Karpas-422 (cell line): Measurements from ENCODE around the gene RSL1D1. TPM values are rescaled to one million over a fixed set of nuclear protein-coding genes. Genes with fewer than 3 reads are reported as not detected.
A peak's percentile ranks its signal among the peaks of the same experiment; 100 is the strongest.

Source experiments
- DNase-seq: peaks from one replicate; pipeline ENCODE4 v3.0.0-alpha.2; 2015
- H2AFZ ChIP-seq: fragments of 200-600 bp; sonication (generic); 2 replicates; pipeline ENCODE4 v1.6.1; 2014; ENCODE audit warnings: antibody characterized with exemption, low read length, mixed read lengths
- H3K27ac ChIP-seq: fragments of 200-600 bp; sonication (generic); 2 replicates; pipeline ENCODE4 v1.5.1; 2014; ENCODE audit warnings: mild to moderate bottlenecking, low read length, moderate library complexity
- H3K27me3 ChIP-seq: fragments of 200-600 bp; sonication (generic); 2 replicates; pipeline ENCODE4 v1.6.1; 2014; ENCODE audit warnings: low read length, mixed read lengths
- H3K36me3 ChIP-seq: fragments of 200-600 bp; sonication (generic); 2 replicates; pipeline ENCODE4 v1.6.1; 2014; ENCODE audit warnings: low read length, mixed read lengths; ENCODE audit not compliant: insufficient read depth
- H3K4me1 ChIP-seq: fragments of 200-600 bp; sonication (generic); 2 replicates; pipeline ENCODE4 v1.6.1; 2014; ENCODE audit warnings: mild to moderate bottlenecking, low read length, mixed read lengths
- H3K4me2 ChIP-seq: fragments of 200-600 bp; sonication (generic); 2 replicates; pipeline ENCODE4 v1.6.1; 2014; ENCODE audit warnings: low read length, low read depth, mild to moderate bottlenecking; ENCODE audit not compliant: poor library complexity, severe bottlenecking
- H3K4me3 ChIP-seq: fragments of 200-600 bp; sonication (generic); 2 replicates; pipeline ENCODE4 v1.5.1; 2014; ENCODE audit warnings: mild to moderate bottlenecking, antibody characterized with exemption, low read length, mixed read lengths
- H3K79me2 ChIP-seq: fragments of 200-600 bp; sonication (generic); 2 replicates; pipeline ENCODE4 v1.6.1; 2014; ENCODE audit warnings: mild to moderate bottlenecking, low read length, mixed read lengths
- H3K9ac ChIP-seq: fragments of 200-600 bp; sonication (generic); 2 replicates; pipeline ENCODE4 v1.6.0; 2014; ENCODE audit warnings: low read length
- H3K9me2 ChIP-seq: fragments of 200-600 bp; sonication (generic), shearing (Covaris generic); replicated peaks from 2 replicates; pipeline ENCODE4 v1.6.0; 2014; ENCODE audit warnings: mild to moderate bottlenecking, low read length, moderate library complexity; ENCODE audit not compliant: insufficient read depth
- H3K9me3 ChIP-seq: fragments of 300-700, 200-600 bp; sonication (generic); 2 replicates; pipeline ENCODE4 v1.6.1; 2014; ENCODE audit warnings: low read length, mixed read lengths
- H4K20me1 ChIP-seq: fragments of 200-600 bp; sonication (generic); 2 replicates; pipeline ENCODE4 v1.6.1; 2014; ENCODE audit warnings: mild to moderate bottlenecking, antibody characterized with exemption, low read length, low read depth; ENCODE audit not compliant: insufficient read depth
- total RNA-seq: library from RNA; depleted of rRNA; stranded (reverse); fragments of >200 nt; shearing (Covaris generic); gene quantifications from 2 replicates; pipeline ENCODE4 v1.2.3, GENCODE V29; 2014; ENCODE audit warnings: low replicate concordance

The RSL1D1 gene
- total RNA-seq, 1 experiment from 2014 or later = 171 TPM

DNA sequence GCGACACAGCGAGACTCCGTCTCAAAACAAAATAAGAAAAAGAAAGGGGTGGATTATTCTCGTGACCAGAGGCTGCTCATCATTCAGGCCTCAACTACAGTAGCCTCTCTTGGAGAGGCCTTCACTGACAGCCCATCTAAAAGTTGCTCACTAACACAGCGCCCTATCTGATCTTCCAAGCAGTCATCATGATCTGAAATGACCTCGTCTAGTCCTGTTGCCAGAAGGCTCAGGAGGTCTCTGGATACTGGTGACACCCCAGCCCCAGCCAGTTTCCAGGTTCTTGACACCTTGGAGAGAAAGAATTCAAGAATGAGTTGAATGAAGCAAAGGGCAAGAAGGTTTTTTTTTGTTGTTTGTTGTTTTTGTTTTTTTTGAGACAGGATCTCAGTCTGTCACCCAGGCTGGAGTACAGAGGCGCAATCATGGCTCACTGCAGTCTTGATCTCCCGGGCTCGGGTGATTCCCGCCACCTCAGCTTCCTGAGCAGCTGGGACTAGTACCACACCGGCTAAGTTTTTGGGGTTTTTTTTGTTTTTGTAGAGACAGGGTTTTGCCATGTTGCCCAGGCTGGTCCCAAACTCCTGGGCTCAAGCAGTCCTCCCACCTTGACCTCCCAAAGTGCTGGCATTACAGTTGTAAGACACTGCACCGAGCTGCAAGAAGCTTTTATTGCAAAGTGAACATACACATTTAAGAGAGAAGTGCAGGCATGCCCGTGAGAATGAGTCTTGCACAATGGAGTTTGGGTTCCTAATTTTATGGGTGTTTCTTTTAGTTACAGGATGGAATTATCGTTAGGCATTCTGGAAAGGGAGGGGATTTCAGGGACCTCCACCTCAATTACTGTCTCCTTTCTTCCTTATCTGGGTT, 51.6 kb downstream of the RSL1D1 start:
- H3K4me3 ChIP-seq = no peak overlapping the region
- no peak overlapping the region for H3K9ac ChIP-seq
- H4K20me1 ChIP-seq = peaks cover 6% of the 10 kb centered on the region
- H3K36me3 ChIP-seq = peaks cover 4% of the 10 kb centered on the region; the same call in 1 of the 2 replicates
- H3K9me2 ChIP-seq = no peaks in the 10 kb centered on the region
- H3K4me2 ChIP-seq = no peak overlapping the region
- no peak for DNase-seq
- no peaks in the 10 kb centered on the region for H3K9me3 ChIP-seq
- peaks cover 26% of the 10 kb centered on the region for H3K79me2 ChIP-seq
- H2AFZ ChIP-seq = no peak overlapping the region
- no peaks in the 10 kb centered on the region for H3K27me3 ChIP-seq
- peaks cover 29% of the 10 kb centered on the region for H3K4me1 ChIP-seq
- H3K27ac ChIP-seq = no peak overlapping the region

DNA sequence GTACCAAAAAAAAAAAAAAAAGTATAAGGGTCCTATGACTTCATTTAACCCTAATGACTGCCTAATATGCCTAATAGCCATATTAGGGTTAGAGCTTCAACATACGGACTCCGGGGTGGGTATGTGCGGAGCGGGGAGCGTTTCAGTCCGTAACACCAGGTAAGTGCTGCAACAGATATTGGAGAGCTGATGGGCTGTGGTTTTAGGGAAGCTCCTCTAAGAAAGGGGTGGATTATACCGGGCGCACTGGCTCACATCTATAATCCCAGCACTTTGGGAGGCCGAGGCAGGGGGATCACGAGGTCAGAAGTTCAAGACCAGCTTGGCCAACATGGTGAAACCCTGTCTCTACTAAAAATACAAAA, 52.3 kb downstream of the RSL1D1 start:
- Histone ChIP-seq H3K9me2 (no peaks in the 10 kb centered on the region), H3K4me3 (no peak overlapping the region), H2AFZ (no peak overlapping the region), H3K9ac (no peak overlapping the region), H3K4me2 (peak overlapping the region; percentile 96), H3K27me3 (no peaks in the 10 kb centered on the region), H3K79me2 (peaks cover 33% of the 10 kb centered on the region), H3K9me3 (no peaks in the 10 kb centered on the region), H3K4me1 (peaks cover 36% of the 10 kb centered on the region), H3K27ac (no peak overlapping the region), H3K36me3 (peaks cover 4% of the 10 kb centered on the region; the same call in 1 of the 2 replicates), H4K20me1 (peaks cover 6% of the 10 kb centered on the region)
- DNase-seq = no peak

DNA sequence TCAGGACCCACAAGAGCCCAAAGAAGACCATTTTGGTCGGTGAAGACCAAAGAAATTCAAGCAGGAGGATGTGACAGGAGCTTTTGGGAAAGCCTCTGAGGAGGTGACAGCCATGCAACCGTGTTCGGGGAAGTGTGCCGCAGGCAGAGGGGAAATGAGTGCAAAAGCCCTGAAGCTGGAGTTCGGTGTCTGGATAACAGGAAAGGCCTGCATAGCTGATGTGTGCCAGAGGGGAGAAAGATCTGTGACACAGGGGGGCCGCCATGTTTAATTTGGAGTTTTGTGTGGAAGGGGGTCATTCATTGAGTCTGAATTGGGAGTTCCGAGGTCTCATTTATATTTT, 53.4 kb downstream of the RSL1D1 start:
- Histone ChIP-seq H3K9me3 (no peaks in the 10 kb centered on the region), H3K4me2 (peak overlapping the region; percentile 96), H3K36me3 (peaks cover 4% of the 10 kb centered on the region; the same call in 1 of the 2 replicates), H3K4me3 (peak overlapping the region; percentile 84), H3K4me1 (peaks cover 43% of the 10 kb centered on the region), H3K9ac (peak overlapping the region; percentile 83), H4K20me1 (peaks cover 6% of the 10 kb centered on the region), H3K27ac (peak overlapping the region; percentile 52), H3K79me2 (peaks cover 44% of the 10 kb centered on the region), H3K9me2 (no peaks in the 10 kb centered on the region), H2AFZ (peak overlapping the region; percentile 45; the same call in 1 of the 2 replicates), H3K27me3 (no peaks in the 10 kb centered on the region)
- DNase-seq = peak; percentile 70

DNA sequence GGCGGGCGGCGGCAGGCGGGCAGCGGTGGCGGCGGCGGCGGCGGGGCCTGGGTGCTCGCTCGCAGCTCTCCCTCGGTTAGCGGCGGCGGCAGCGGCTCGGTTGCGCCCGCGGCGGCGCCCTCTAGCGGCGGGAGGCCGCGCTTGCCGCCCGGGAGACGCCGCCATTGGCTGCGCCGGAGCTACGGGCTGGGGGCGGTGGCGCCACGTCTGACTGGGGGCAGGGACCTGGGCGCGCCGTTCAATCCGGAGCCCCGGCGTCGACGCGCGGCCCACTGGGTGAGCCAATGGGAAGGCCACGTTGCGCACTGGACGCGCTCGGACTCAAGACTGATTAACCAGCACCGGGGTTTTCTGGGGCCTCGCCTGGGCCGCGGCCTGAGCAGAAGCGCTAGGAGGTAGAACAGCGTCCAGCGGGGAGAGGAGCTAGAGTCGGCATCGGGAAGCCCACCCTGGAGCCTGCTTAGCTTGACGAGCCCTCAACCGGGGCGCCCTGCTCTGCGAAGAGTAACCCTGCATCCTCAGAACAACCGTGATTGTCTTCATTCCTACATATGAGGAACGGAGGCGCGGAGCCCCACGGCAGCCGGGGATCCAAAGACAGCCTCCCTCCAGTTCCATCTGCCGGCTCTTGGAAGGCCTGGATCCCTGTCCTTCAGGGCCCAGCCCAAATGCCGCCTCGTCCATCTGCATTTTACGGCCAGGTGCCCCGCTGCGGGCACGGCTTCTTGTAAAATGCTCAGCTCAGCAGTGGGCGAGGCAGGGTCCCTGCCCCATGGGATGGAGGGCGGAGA, 54.0 kb downstream of the RSL1D1 start, which contains the start of gene ZC3H7A:
Gene ZC3H7A (minus strand): TSS at position 93 of the 791 bp plus-strand sequence. CDS start 14,904 bp downstream, outside the sequence.
- peaks cover 8% of the 10 kb centered on the region; the same call in 1 of the 2 replicates for H3K36me3 ChIP-seq
- H3K27me3 ChIP-seq = no peaks in the 10 kb centered on the region
- H3K27ac ChIP-seq = peak within 1 kb of the TSS; percentile 91
- peak within 1 kb of the TSS; percentile 95 for H3K9ac ChIP-seq
- DNase-seq = peak; percentile 98
- H2AFZ ChIP-seq = peak within 1 kb of the TSS; percentile 45; the same call in 1 of the 2 replicates
- H3K4me2 ChIP-seq = peak within 1 kb of the TSS; percentile 96
- peaks cover 50% of the 10 kb centered on the region for H3K79me2 ChIP-seq
- H3K4me1 ChIP-seq = peaks cover 48% of the 10 kb centered on the region
- no peaks in the 10 kb centered on the region for H3K9me2 ChIP-seq
- peaks cover 10% of the 10 kb centered on the region for H4K20me1 ChIP-seq
- no peaks in the 10 kb centered on the region for H3K9me3 ChIP-seq
- peak within 1 kb of the TSS; percentile 94 for H3K4me3 ChIP-seq

DNA sequence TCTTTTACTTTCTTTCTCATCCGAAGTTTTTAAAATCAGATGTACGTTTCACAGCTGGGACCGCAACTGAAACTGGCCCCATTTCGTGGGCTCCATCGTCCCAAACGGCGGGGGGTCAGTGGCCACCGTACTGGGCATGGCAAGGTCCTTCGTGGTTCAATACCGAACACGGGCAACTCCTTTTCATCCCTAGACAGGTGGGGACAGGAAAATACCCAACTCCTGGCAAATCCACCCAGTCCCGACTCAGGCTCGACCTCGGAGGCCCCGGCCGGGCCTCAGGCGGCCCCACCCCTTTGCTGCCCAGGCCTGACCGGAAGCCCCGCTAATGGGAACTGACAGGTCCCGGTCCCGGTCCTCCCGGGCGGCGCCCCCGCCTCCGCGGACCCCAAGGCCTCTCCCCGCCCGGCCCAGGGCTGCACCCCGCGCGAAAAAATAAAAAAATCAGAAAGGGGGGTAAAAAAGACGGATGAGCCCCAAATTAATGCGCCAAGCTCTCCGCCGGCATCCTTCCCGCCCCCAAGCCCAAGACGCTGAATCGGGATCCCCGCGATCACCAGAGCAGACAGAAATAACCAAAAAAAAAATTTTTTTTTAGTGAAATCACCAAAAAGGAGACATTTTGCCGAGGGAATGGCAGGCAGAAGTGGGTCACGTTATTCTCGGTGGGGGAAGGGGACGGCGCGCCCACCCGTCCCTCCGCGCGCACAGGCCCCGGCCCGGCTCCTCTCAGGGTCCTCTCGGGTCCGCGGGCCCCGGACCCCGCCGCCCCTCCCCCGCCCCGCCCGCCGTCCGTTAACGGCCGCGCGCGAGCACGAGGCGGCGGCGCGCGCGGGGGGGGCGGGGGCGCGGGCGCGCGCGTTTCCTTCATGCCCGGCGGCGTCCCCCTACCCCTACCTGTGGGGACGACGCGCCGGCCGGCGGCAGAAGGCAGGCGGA, 54.8 kb downstream of the RSL1D1 start:
- Histone ChIP-seq H3K4me1 (peaks cover 56% of the 10 kb centered on the region), H3K9me3 (no peaks in the 10 kb centered on the region), H3K36me3 (peaks cover 10% of the 10 kb centered on the region; the same call in 1 of the 2 replicates), H2AFZ (no peak overlapping the region), H3K9ac (peak overlapping the region; percentile 95), H3K27me3 (no peaks in the 10 kb centered on the region), H3K27ac (peak overlapping the region; percentile 91), H3K9me2 (no peaks in the 10 kb centered on the region), H3K4me3 (peak overlapping the region; percentile 94), H3K4me2 (peak overlapping the region; percentile 91), H3K79me2 (peaks cover 58% of the 10 kb centered on the region), H4K20me1 (peaks cover 13% of the 10 kb centered on the region)
- DNase-seq = peak; percentile 65

DNA sequence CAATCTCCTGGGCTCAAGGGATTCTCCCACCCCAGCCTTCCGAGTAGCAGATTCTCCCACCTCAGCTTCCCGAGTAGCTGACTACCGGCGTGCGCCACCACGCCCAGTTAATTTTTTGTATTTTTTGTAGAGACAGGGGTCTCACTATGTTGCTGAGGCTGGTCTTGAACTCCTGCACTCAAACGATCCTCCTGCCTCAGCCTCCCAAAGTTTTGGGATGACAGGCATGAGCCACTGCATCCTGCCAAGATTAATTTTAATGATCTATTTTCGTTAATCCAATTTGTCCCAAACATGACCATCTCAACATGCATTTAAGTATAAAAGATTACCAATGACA, 55.5 kb downstream of the RSL1D1 start:
- Histone ChIP-seq H3K9me3 (no peaks in the 10 kb centered on the region), H3K9me2 (no peaks in the 10 kb centered on the region), H3K4me3 (peak overlapping the region; percentile 94), H3K4me2 (peak overlapping the region; percentile 91), H3K36me3 (peaks cover 10% of the 10 kb centered on the region; the same call in 1 of the 2 replicates), H4K20me1 (peaks cover 18% of the 10 kb centered on the region), H3K27me3 (no peaks in the 10 kb centered on the region), H2AFZ (no peak overlapping the region), H3K27ac (peak overlapping the region; percentile 91), H3K79me2 (peaks cover 65% of the 10 kb centered on the region), H3K9ac (peak overlapping the region; percentile 95), H3K4me1 (peaks cover 59% of the 10 kb centered on the region)
- DNase-seq = no peak

DNA sequence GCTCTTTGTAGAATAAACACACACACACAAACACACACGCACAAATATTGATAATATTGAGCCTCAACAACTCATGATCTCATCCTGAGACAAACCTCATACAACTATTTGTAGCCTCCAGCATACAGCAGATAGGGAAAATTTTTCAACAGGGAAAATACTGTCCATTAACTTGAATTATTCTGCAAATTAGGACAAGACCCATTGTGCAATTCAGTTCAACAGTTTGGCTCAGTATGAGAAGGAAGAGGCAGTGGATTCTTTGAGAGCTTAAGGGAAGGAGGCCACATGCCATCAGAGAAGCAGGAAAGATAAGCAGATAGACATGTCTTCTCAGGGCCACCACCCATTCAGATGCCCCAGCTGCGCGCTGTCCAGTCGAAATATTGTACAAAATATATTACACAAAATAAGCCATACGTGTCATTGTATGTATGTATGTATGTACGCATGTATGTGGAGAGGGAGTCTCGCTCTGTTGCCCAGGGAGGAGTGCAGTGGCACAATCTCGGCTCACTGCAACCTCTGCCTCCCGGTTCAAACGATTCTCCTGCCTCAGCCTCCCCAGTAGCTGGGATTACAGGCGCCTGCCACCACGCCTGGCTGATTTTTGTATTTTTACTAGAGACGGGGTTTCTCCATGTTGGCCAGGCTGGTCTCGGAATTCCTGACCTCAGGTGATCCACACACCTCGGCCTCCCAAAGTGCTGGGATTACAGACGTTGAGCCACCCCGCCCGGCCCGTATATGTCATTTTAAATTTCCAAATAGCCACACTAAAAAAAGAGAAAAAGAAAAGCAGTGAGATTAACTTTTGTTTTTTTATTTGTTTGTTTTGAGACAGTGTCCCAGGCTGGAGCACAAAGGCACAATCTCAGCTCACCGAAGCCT, 56.1 kb downstream of the RSL1D1 start:
- Histone ChIP-seq H3K36me3 (peaks cover 10% of the 10 kb centered on the region; the same call in 1 of the 2 replicates), H3K4me2 (peak overlapping the region; percentile 91), H3K9me2 (no peaks in the 10 kb centered on the region), H3K79me2 (peaks cover 71% of the 10 kb centered on the region), H3K9me3 (no peaks in the 10 kb centered on the region), H3K9ac (peak overlapping the region; percentile 95), H3K4me1 (peaks cover 59% of the 10 kb centered on the region), H2AFZ (no peak overlapping the region), H3K27ac (no peak overlapping the region), H3K27me3 (no peaks in the 10 kb centered on the region), H4K20me1 (peaks cover 20% of the 10 kb centered on the region), H3K4me3 (peak overlapping the region; percentile 94; the same call in 1 of the 2 replicates)
- DNase-seq = no peak
